ENCODE results near the gene MPV17L2.
A peak's percentile ranks its signal among the peaks of the same experiment; 100 is the strongest.

The MPV17L2 gene

DNA sequence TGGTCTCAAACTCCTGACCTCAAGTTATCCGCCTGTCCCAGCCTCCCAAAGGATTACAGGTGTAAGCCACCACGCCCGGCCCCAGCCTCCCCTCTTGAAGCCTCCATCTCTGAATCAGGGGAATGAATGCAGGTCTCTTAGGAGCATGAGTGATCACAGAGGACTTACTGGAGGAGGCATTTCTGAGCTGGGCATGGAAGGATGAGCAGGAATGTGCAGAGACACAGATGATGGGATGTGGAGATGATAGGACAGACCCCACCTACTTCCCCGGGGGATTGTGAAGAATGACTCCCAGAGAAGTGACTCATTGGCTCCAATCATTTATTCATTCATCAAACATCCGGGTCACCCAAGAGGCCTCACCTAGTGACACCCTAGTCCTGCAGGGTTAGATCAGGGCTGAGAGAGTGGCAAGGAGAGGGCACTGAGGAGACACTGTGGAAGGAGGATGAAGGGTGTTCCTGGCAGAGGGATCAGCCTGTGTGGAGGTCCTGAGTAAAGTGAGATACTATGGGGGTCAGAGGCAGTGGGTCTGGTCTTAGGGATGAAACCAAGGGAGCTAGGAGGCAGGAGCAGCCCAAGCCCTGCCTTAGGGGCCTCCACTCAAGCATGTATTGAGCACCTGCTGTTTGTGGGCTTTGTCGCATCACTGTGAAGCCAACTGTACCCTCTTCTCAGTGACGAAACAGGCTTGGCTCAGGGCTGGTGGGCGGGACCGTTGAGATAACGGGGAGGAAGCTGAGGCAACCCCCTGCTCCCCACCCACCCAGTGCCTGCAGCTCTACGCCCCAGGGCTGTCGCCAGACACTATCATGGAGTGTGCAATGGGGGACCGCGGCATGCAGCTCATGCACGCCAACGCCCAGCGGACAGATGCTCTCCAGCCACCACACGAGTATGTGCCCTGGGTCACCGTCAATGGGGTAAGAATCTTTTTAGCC lies 16.4 kb upstream of the MPV17L2 start:
- TF ChIP-seq ZFX (IDR thresholded peaks at IDR 0.05): no peak
- TF ChIP-seq, protein P1, sequence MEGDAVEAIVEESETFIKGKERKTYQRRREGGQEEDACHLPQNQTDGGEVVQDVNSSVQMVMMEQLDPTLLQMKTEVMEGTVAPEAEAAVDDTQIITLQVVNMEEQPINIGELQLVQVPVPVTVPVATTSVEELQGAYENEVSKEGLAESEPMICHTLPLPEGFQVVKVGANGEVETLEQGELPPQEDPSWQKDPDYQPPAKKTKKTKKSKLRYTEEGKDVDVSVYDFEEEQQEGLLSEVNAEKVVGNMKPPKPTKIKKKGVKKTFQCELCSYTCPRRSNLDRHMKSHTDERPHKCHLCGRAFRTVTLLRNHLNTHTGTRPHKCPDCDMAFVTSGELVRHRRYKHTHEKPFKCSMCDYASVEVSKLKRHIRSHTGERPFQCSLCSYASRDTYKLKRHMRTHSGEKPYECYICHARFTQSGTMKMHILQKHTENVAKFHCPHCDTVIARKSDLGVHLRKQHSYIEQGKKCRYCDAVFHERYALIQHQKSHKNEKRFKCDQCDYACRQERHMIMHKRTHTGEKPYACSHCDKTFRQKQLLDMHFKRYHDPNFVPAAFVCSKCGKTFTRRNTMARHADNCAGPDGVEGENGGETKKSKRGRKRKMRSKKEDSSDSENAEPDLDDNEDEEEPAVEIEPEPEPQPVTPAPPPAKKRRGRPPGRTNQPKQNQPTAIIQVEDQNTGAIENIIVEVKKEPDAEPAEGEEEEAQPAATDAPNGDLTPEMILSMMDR (conservative IDR thresholded peaks at IDR 0.05): no peak
- H3K27ac ChIP-seq: no peak overlapping the region

DNA sequence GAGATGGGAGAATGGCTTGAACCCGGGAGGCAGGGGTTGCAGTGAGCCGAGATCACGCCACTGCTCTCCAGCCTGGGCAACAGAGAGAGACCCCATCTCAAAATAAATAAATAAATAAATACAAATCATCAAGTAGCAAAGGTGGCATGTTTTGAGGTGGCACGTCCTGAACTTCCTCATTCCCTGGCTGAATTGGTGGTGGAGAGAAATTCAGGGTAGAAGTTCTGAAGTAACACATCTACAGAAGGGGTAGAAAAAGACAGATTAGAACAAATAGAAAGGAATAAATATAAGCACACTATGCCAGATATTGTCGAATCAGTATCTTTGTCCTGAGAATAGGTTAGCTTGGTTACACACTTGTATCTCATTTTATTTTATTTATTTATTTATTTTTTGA lies 13.1 kb upstream of the MPV17L2 start:
- no peak overlapping the region for H3K27ac ChIP-seq
- no peak for TF ChIP-seq ZFX (IDR thresholded peaks at IDR 0.05)
- TF ChIP-seq, protein P1 (conservative IDR thresholded peaks at IDR 0.05): no peak

DNA sequence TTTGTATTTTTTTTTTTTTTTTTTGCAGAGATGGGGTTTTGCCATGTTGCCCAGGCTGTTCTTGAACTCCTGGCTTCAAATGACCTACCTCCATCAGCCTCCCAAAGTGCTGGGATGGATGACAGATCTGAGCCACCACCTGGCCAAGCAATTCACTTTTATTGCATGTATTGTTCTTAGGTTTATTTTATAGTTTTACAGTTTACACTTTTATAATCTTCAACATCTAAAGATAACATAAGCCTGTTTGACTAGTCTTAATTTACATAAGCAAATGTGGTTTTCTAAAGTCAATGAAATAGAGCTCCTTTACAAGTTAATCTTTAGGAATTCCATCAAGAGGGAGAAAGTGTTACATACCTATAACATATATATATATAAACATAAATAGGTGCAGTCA lies 9.5 kb upstream of the MPV17L2 start:
- TF ChIP-seq ZFX (IDR thresholded peaks at IDR 0.05): no peak
- TF ChIP-seq, protein P1 (conservative IDR thresholded peaks at IDR 0.05): no peak
- peak overlapping the region; percentile 55 for H3K27ac ChIP-seq

DNA sequence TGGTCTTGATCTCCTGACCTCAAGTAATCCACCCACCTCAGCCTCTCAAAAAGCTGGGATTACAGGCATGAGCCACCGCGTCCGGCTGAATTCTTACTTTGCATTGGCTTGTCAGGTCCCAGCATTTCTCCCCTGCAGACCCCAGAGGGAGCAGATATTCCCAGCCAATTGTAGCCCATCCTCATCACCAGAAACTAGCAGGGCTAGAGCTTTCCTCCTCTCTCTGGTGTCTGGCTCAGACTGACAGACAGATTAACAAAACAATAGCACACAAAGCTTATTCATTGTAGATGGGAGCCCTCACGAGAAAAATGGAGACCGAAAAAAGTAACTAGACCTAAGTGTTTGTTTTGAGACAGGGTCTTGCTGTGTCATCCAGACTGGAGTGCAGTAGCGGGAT lies 7.5 kb upstream of the MPV17L2 start:
- TF ChIP-seq ZFX (IDR thresholded peaks at IDR 0.05): no peak
- TF ChIP-seq, protein P1 (conservative IDR thresholded peaks at IDR 0.05): no peak
- no peak overlapping the region for H3K27ac ChIP-seq

DNA sequence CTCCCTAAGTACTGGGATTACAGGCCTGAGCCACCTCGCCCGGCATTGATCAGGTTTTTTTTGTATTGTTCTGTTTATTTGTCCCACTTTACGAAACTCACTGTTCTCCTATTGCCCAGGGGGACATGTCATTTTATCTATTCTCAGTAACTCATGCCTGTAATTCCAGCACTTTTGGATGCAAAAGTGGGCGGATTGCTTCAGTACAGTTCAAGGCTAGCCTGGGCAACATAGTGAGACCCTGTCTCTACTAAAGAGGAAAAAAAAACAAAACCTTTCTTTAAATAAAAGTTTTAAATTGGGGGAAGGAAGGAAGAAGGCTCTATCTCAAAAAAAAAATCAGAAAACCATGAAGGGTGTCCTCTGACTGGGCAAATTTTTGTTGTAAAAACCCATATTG lies 2.7 kb upstream of the MPV17L2 start:
- H3K27ac ChIP-seq: peak overlapping the region; percentile 88; the same call in 1 of the 2 replicates
- TF ChIP-seq ZFX (IDR thresholded peaks at IDR 0.05): no peak
- TF ChIP-seq, protein P1 (conservative IDR thresholded peaks at IDR 0.05): no peak

DNA sequence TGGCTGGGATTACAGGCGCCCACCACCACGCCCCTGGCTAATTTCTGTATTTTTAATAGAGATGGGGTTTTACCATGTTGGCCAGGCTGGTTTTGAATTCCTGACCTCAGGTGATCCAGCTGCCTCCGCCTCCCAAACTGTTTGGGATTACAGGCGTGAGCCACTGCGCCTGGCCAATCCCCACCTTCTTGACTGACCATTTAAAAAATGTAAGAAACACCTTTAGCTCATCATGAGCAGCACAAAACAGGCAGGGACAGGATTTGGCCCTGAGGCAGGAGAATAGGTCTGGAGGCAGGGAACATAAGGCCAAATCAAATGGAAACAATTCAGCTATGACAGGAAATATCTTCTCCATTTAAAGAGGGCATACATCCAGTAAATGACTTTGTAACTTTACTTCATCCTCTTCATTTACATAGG lies 1.4 kb upstream of the MPV17L2 start:
- TF ChIP-seq ZFX (IDR thresholded peaks at IDR 0.05): no peak
- TF ChIP-seq, protein P1 (conservative IDR thresholded peaks at IDR 0.05): no peak
- peak overlapping the region; percentile 88 for H3K27ac ChIP-seq

DNA sequence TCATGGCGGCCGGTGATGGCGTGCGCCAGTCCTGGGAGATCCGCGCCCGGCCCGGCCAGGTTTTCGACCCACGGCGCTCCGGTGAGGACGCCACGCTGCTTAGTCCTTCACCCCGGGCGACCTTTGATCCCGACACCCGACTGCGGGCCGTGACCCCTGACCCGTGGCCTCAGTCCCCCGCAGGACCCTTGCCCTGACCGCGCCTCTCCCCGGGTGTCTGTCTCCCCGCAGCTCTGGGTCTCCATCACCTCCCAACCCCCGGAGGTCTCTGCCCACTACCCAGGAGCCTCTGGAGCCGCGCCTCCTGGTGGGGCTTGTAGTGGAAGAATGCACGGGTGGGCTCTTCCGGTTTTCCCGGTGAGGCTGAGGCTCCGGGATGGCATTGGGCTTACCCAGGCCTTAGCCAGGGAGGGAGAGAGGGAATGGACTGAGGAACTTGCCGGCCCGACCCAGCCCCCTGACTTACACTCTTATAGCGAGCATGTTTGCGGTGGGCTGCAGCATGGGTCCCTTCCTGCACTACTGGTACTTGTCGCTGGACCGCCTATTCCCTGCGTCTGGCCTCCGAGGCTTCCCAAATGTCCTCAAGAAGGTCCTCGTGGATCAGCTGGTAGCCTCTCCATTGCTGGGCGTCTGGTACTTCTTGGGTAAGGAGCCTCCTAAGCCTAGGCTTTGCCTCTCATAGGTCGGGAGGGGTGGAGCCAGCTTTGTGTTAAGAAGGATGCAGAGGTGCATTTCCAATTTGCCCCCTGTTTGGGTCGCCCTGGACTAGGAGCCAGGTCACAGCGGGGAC lies 566 bp downstream of the MPV17L2 start:
- peak overlapping the region; percentile 76 for H3K27ac ChIP-seq

More for the DNA sequence above, 566 bp downstream of the MPV17L2 start:
- no peak for TF ChIP-seq ZFX (IDR thresholded peaks at IDR 0.05)
- TF ChIP-seq, protein P1 (conservative IDR thresholded peaks at IDR 0.05): no peak

Measured in C4-2B (cell line).